Right atrium auricular region (tissue), 2 donors: ENCODE data around the gene RET. TPM values are rescaled to one million over a fixed set of nuclear protein-coding genes. Genes with fewer than 3 reads are reported as not detected.

Experiments
- DNase-seq: peaks from one replicate; pipeline ENCODE4 v3.0.0-alpha.2; 2019; ENCODE audit warnings: low spot score
- H3K27ac ChIP-seq, 2 donors: fragments of 200-600 bp; sonication (generic); 1 replicate in 1 of 2; 2 replicates in 1 of 2; pipeline ENCODE4 v1.5.1; 2016 to 2019
- H3K27me3 ChIP-seq, 2 donors: fragments of 200-600 bp; sonication (generic); one replicate each; pipeline versions ENCODE4 v1.5.1 to v1.6.0; 2017 to 2019
- H3K36me3 ChIP-seq: fragments of 200-600 bp; sonication (generic); one replicate; pipeline ENCODE4 v1.5.1; 2016
- H3K4me1 ChIP-seq, 2 donors: fragments of 200-600 bp; sonication (generic); one replicate each; pipeline versions ENCODE4 v1.5.1 to v1.6.0; 2017 to 2019
- H3K4me3 ChIP-seq, 2 donors: fragments of 200-600 bp; sonication (generic); 1 replicate in 1 of 2; 2 replicates in 1 of 2; pipeline ENCODE4 v1.5.1; 2017 to 2019; ENCODE audit warnings: mild to moderate bottlenecking in 1 of 2, moderate library complexity in 1 of 2
- H3K9me3 ChIP-seq, 2 donors: fragments of 200-600 bp; sonication (generic); one replicate each; pipeline ENCODE4 v1.5.1; 2019
- CTCF ChIP-seq, 2 donors: fragments of 200-600 bp; sonication (generic); IDR thresholded peaks; one replicate each; pipeline ENCODE4 v1.5.1; 2019; ENCODE audit warnings: antibody characterized with exemption in 2 of 2
- total RNA-seq, 2 donors: library from RNA; depleted of rRNA; stranded (reverse); fragments of >200 nt; gene quantifications; one replicate each; pipeline ENCODE4 v1.1.0, GENCODE V29; 2016

The RET gene
- total RNA-seq, 2 donors from 2014 or later: 0.12 to 0.44 TPM

GRCh38 chr10:43058716-43059335, 18.0 kb upstream of the RET start:
- H3K27ac ChIP-seq: no peak overlapping the region
- H3K4me1 ChIP-seq: no peaks in the 10 kb centered on the region
- H3K36me3 ChIP-seq: no peaks in the 10 kb centered on the region
- H3K27me3 ChIP-seq: no peaks in the 10 kb centered on the region
- H3K4me3 ChIP-seq: no peak overlapping the region
- no peaks in the 10 kb centered on the region for H3K9me3 ChIP-seq
- no peak for DNase-seq
- TF ChIP-seq CTCF (IDR thresholded peaks at IDR 0.05): no peak

GRCh38 chr10:43059336-43059720, 17.5 kb upstream of the RET start:
- H3K27ac ChIP-seq: no peak overlapping the region
- TF ChIP-seq CTCF (IDR thresholded peaks at IDR 0.05): no peak
- H3K4me3 ChIP-seq: no peak overlapping the region
- no peaks in the 10 kb centered on the region for H3K9me3 ChIP-seq
- H3K36me3 ChIP-seq: no peaks in the 10 kb centered on the region
- no peaks in the 10 kb centered on the region for H3K27me3 ChIP-seq
- DNase-seq: no peak
- no peaks in the 10 kb centered on the region for H3K4me1 ChIP-seq

GRCh38 chr10:43059828-43060227, 17.0 kb upstream of the RET start:
- TF ChIP-seq CTCF (IDR thresholded peaks at IDR 0.05): no peak
- Histone ChIP-seq H3K36me3 (no peaks in the 10 kb centered on the region), H3K27ac (no peak overlapping the region), H3K27me3 (no peaks in the 10 kb centered on the region), H3K4me3 (no peak overlapping the region), H3K9me3 (no peaks in the 10 kb centered on the region), H3K4me1 (no peaks in the 10 kb centered on the region)
- no peak for DNase-seq

GRCh38 chr10:43060291-43060690, 16.6 kb upstream of the RET start:
- Histone ChIP-seq H3K27me3 (no peaks in the 10 kb centered on the region), H3K9me3 (no peaks in the 10 kb centered on the region), H3K4me1 (no peaks in the 10 kb centered on the region), H3K4me3 (no peak overlapping the region), H3K27ac (no peak overlapping the region), H3K36me3 (no peaks in the 10 kb centered on the region)
- TF ChIP-seq CTCF (IDR thresholded peaks at IDR 0.05): no peak
- no peak for DNase-seq

- no peak for DNase-seq
- Histone ChIP-seq H3K4me3 (no peak overlapping the region), H3K9me3 (no peaks in the 10 kb centered on the region), H3K27me3 (no peaks in the 10 kb centered on the region), H3K4me1 (no peaks in the 10 kb centered on the region), H3K27ac (no peak overlapping the region), H3K36me3 (no peaks in the 10 kb centered on the region)
- no peak for TF ChIP-seq CTCF (IDR thresholded peaks at IDR 0.05)
Observed at GRCh38 chr10:43061331-43061730, 15.5 kb upstream of the RET start.

GRCh38 chr10:43061760-43062159, 15.1 kb upstream of the RET start:
- no peak for TF ChIP-seq CTCF (IDR thresholded peaks at IDR 0.05)
- DNase-seq: no peak
- H3K4me1 ChIP-seq: no peaks in the 10 kb centered on the region
- H3K9me3 ChIP-seq: no peaks in the 10 kb centered on the region
- H3K4me3 ChIP-seq: no peak overlapping the region
- no peaks in the 10 kb centered on the region for H3K36me3 ChIP-seq
- H3K27me3 ChIP-seq: no peaks in the 10 kb centered on the region
- no peak overlapping the region for H3K27ac ChIP-seq
